GM12891 (cell line): Measurements from ENCODE around the gene NCAPH2.

Source experiments
- POLR2A ChIP-seq: IDR thresholded peaks from 2 replicates; pipeline ENCODE4 v1.6.1; 2011; ENCODE audit warnings: low read depth, low read length, control low read depth
- POLR2AphosphoS5 ChIP-seq: IDR thresholded peaks from 2 replicates; pipeline ENCODE4 v1.6.1; 2011; ENCODE audit warnings: low read depth, low read length, control low read depth

DNA sequence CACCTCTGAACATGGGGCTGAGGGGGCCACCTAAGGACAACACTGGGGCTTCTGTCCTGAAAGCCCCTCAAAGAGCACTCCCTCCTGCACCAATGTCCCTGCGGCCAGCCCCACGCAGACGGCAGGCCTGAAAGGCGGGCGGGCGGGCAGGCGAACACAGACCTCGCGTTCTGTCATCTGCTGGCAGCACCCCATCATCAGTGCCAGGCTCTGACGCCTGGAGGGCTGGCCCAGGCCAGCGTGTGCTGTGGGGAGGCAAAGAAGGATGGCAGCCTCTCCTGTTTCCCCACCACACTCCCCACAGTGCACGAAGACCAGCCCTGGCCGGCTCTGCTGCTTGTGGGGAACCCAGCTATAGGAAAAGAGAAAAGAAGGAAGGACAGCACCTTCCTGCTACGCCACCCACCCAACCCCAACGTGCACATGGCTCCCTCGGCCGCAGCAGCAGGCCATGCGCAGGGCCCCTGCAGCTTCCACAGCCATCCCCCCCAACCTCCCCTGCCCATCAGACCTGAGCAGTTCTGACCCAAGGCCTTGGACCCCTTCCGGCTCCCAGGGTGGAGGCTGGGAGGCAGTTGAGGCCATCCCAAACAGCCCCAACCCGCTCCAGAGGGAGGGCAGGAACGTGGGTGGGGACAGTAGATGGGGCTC, 36.7 kb upstream of the NCAPH2 start:
- TF ChIP-seq POLR2A (no peak), POLR2AphosphoS5 (no peak)
